PC-9 (cell line): ENCODE data around the gene BCKDHB. TPM values are rescaled to one million over a fixed set of nuclear protein-coding genes. Genes with fewer than 3 reads are reported as not detected.

Experiments
- BruUV-seq: library from RNA; stranded (reverse); fragments of 400-500 nt; replicated peaks from 2 replicates; lab custom pipeline; 2021; lab: Mats Ljungman, UMichigan
- CTCF ChIA-PET: fragments of 300-600 bp; sonication (Branson Sonifier 250); formaldehyde crosslinking; loops from one replicate; lab custom pipeline; 2022; ENCODE audit warnings: antibody characterized with exemption; lab: Charles Lee
- POLR2A ChIA-PET: fragments of 300-600 bp; sonication (Branson Sonifier 250); formaldehyde crosslinking; loops from one replicate; lab custom pipeline; 2022; ENCODE audit warnings: antibody characterized with exemption; ENCODE audit not compliant: unreplicated experiment; lab: Charles Lee
- DNase-seq, 2 experiments: peaks; one replicate each; pipeline versions ENCODE4 v3.0.0 to v3.0.0-alpha.2; 2015 to 2022; ENCODE audit warnings: mixed read lengths in 1 of 2
- H2AFZ ChIP-seq: fragments of 200-600 bp; sonication (generic); 2 replicates; pipeline ENCODE4 v1.8.1; 2017; ENCODE audit warnings: antibody characterized with exemption
- H3F3A ChIP-seq: fragments of 200-600 bp; sonication (generic); 2 replicates; pipeline ENCODE4 v1.8.1; 2017; ENCODE audit warnings: antibody characterized with exemption, mild to moderate bottlenecking, low read depth; ENCODE audit not compliant: insufficient read depth
- H3K27ac ChIP-seq: fragments of 200-600 bp; sonication (generic); 2 replicates; pipeline ENCODE4 v1.6.1; 2016; ENCODE audit warnings: mixed run types
- H3K27me3 ChIP-seq: fragments of 200-600 bp; sonication (generic); 2 replicates; pipeline ENCODE4 v1.6.1; 2016; ENCODE audit warnings: low read depth, mixed run types; ENCODE audit not compliant: insufficient read depth
- H3K36me3 ChIP-seq: fragments of 200-600 bp; sonication (generic); 2 replicates; pipeline ENCODE4 v1.6.1; 2016; ENCODE audit warnings: low read depth, mixed run types
- H3K4me1 ChIP-seq: fragments of 200-600 bp; sonication (generic); replicated peaks from 2 replicates; pipeline ENCODE4 v1.6.1; 2016; ENCODE audit warnings: mixed run types; ENCODE audit not compliant: insufficient read depth
- H3K4me2 ChIP-seq: fragments of 200-600 bp; sonication (generic); 2 replicates; pipeline ENCODE4 v1.6.1; 2017; ENCODE audit warnings: mixed run types
- H3K4me3 ChIP-seq: fragments of 200-600 bp; sonication (generic); 2 replicates; pipeline ENCODE4 v1.6.1; 2016; ENCODE audit warnings: mixed run types
- H3K79me2 ChIP-seq: fragments of 200-600 bp; sonication (generic); 2 replicates; pipeline ENCODE4 v1.6.1; 2017; ENCODE audit warnings: low read depth, mixed run types
- H3K9me2 ChIP-seq: fragments of 200-600 bp; sonication (generic); 2 replicates; pipeline ENCODE4 v1.8.1; 2017; ENCODE audit warnings: mild to moderate bottlenecking; ENCODE audit not compliant: insufficient read depth
- H3K9me3 ChIP-seq: fragments of 200-600 bp; sonication (generic); 2 replicates; pipeline ENCODE4 v1.8.1; 2016; ENCODE audit warnings: low read depth; ENCODE audit not compliant: insufficient read depth
- H4K20me1 ChIP-seq: fragments of 200-600 bp; sonication (generic); 2 replicates; pipeline ENCODE4 v1.8.1; 2017; ENCODE audit not compliant: insufficient read depth
- CTCF ChIP-seq: fragments of 200-600 bp; sonication (generic); conservative IDR thresholded peaks from 2 replicates; pipeline ENCODE4 v1.6.1; 2017; ENCODE audit warnings: mixed run types, antibody characterized with exemption, mild to moderate bottlenecking, moderate library complexity
- EZH2 ChIP-seq: fragments of 200-600 bp; sonication (generic); IDR thresholded peaks from 2 replicates; pipeline ENCODE4 v1.8.0; 2017; ENCODE audit warnings: antibody characterized with exemption, low read depth
- intact Hi-C: fragments of 100-400 bp; cut with micrococcal nuclease; formaldehyde crosslinking; loops from one replicate; pipeline ENCODE4 v1.10.0; 2022; ENCODE audit not compliant: unreplicated experiment
- total RNA-seq: library from RNA; stranded (reverse); gene quantifications from 2 replicates; pipeline ENCODE4 v1.2.3, GENCODE V29; 2021

The BCKDHB gene
- total RNA-seq, 1 experiment from 2014 or later = 29.7 TPM

DNA sequence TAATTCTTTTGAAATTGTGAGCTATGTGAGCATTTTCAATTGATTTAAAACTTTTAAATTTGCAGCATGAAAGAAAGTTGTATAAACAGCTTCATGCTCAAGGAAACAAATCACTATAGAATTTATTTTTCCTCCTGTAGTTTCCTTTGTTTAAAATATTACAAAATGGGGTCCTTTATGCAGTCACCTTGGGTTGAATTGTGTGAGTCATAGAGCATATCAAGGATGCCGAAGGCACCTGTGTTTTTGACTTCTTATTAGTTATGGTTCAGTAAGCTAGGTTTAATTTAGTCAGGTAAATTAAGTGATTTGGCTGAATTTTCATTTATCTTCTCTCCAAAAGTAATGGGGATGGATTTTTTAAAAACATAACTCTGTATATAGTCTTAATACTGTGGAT is 96.8 kb downstream of the BCKDHB start:
- POLR2A ChIA-PET = interaction anchor here (0.6 to 0.7 kb wide), 2 partner anchors 31 to 81 kb away, joined by 4 read pairs; no protein-coding TSS in a partner anchor
- Histone ChIP-seq H3K27ac (peak overlapping the region; percentile 27; the same call in 1 of the 2 replicates), H3K79me2 (no peaks in the 10 kb centered on the region), H3F3A (peaks cover 5% of the 10 kb centered on the region; the same call in 1 of the 2 replicates), H2AFZ (no peak overlapping the region), H3K9me2 (no peaks in the 10 kb centered on the region), H3K4me3 (no peak overlapping the region), H3K36me3 (no peaks in the 10 kb centered on the region), H3K9me3 (no peaks in the 10 kb centered on the region), H3K4me1 (peaks cover 11% of the 10 kb centered on the region), H4K20me1 (no peaks in the 10 kb centered on the region), H3K4me2 (no peak overlapping the region; the same call in 1 of the 2 replicates), H3K27me3 (no peaks in the 10 kb centered on the region)
- TF ChIP-seq EZH2 (no peak), CTCF (no peak)
- peak in 1 of 2 experiments; percentile 54 for DNase-seq
- intact Hi-C loops = no loop called here
- CTCF ChIA-PET = interaction anchor here (0.6 kb wide), 1 partner anchor 199 kb away, joined by 3 read pairs; the partner anchor contains the start of gene TTK
- no TSS peak for BruUV-seq

- Histone ChIP-seq H3K9me2 (no peaks in the 10 kb centered on the region), H3K79me2 (no peaks in the 10 kb centered on the region), H3K27ac (no peak overlapping the region), H3K27me3 (no peaks in the 10 kb centered on the region), H3K4me2 (no peak overlapping the region), H3K9me3 (no peaks in the 10 kb centered on the region), H3K4me1 (peaks cover 11% of the 10 kb centered on the region), H4K20me1 (no peaks in the 10 kb centered on the region), H3K36me3 (no peaks in the 10 kb centered on the region), H3F3A (peaks cover 5% of the 10 kb centered on the region; the same call in 1 of the 2 replicates), H2AFZ (no peak overlapping the region), H3K4me3 (no peak overlapping the region)
- no peak for DNase-seq
- TF ChIP-seq CTCF (no peak), EZH2 (no peak)
- POLR2A ChIA-PET = no interaction called here
- CTCF ChIA-PET = no interaction called here
- intact Hi-C loops = no loop called here
- BruUV-seq = no TSS peak
Measured at GRCh38 chr6:80205404-80205803, 98.9 kb downstream of the BCKDHB start.

DNA sequence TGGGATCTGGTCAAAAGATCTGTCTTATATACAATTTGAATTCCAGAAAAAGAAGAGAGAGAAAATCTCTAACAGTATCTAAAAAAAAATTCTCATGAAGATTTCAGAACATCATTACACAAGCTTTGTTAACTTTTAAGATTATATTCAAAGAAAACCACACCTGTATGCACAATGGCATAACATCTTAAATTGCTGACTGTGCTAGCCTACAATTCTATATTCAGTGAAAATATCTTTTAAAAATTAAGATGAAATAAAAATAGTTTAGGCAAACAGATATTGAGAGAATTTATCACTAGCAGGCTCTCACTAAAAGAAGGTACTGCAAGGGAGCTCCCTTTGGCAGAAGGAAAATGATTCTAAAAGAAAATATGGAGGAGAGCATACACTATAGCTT is 100.3 kb downstream of the BCKDHB start:
- peaks cover 18% of the 10 kb centered on the region for H3K4me1 ChIP-seq
- ChIA-PET POLR2A (no interaction called here), CTCF (no interaction called here)
- BruUV-seq = no TSS peak
- H3K4me3 ChIP-seq = no peak overlapping the region
- no peak for DNase-seq
- intact Hi-C loops = no loop called here
- no peaks in the 10 kb centered on the region for H3K9me3 ChIP-seq
- H3K4me2 ChIP-seq = no peak overlapping the region
- H3F3A ChIP-seq = peaks cover 5% of the 10 kb centered on the region; the same call in 1 of the 2 replicates
- TF ChIP-seq EZH2 = no peak
- TF ChIP-seq CTCF = no peak
- H3K27me3 ChIP-seq = no peaks in the 10 kb centered on the region
- no peaks in the 10 kb centered on the region for H3K79me2 ChIP-seq
- H4K20me1 ChIP-seq = no peaks in the 10 kb centered on the region
- no peaks in the 10 kb centered on the region for H3K36me3 ChIP-seq
- no peak overlapping the region for H3K27ac ChIP-seq
- H2AFZ ChIP-seq = no peak overlapping the region
- H3K9me2 ChIP-seq = no peaks in the 10 kb centered on the region
